ELR (cell line): ENCODE measurements around the gene HMOX2.
A peak's percentile ranks its signal among the peaks of the same experiment; 100 is the strongest.

Source experiments
- DNase-seq: peaks from one replicate; pipeline ENCODE4 v3.0.0-alpha.2; 2015; ENCODE audit warnings: low read depth

HMOX2 gene

GRCh38 chr16:4475880-4476788, at the start of gene HMOX2:
Gene HMOX2 (plus strand): TSS chr16:4476398. CDS start chr16:4505525, 29,127 bp downstream.
- DNase-seq, result peak; percentile 90

GRCh38 chr16:4426722-4427372, 49.4 kb upstream of the HMOX2 start:
- no peak for DNase-seq

GRCh38 chr16:4428500-4428899, 47.7 kb upstream of the HMOX2 start:
- DNase-seq, result no peak

GRCh38 chr16:4431023-4431422, 45.2 kb upstream of the HMOX2 start:
- no peak for DNase-seq

- no peak for DNase-seq
Measured at GRCh38 chr16:4433228-4433627, 43.0 kb upstream of the HMOX2 start.

GRCh38 chr16:4433914-4434787, 42.0 kb upstream of the HMOX2 start:
- DNase-seq, result no peak

GRCh38 chr16:4435337-4436067, 40.7 kb upstream of the HMOX2 start:
- DNase-seq, result no peak

GRCh38 chr16:4437366-4437765, 38.8 kb upstream of the HMOX2 start:
- no peak for DNase-seq

GRCh38 chr16:4442371-4442770, 33.8 kb upstream of the HMOX2 start:
- no peak for DNase-seq

GRCh38 chr16:4443271-4443670, 32.9 kb upstream of the HMOX2 start:
- DNase-seq, result no peak

GRCh38 chr16:4443986-4444385, 32.2 kb upstream of the HMOX2 start:
- no peak for DNase-seq

- DNase-seq, result no peak
Measured at GRCh38 chr16:4450430-4450829, 25.8 kb upstream of the HMOX2 start.

- no peak for DNase-seq
Measured at GRCh38 chr16:4450931-4451519, 25.2 kb upstream of the HMOX2 start.

GRCh38 chr16:4452674-4453073, 23.5 kb upstream of the HMOX2 start:
- no peak for DNase-seq

- DNase-seq, result no peak
Measured at GRCh38 chr16:4454623-4455022, 21.6 kb upstream of the HMOX2 start.

- DNase-seq, result no peak
Measured at GRCh38 chr16:4455081-4455480, 21.1 kb upstream of the HMOX2 start.

- DNase-seq, result no peak
Measured at GRCh38 chr16:4455951-4456350, 20.2 kb upstream of the HMOX2 start.

- no peak for DNase-seq
Measured at GRCh38 chr16:4460936-4461249, 15.3 kb upstream of the HMOX2 start.

GRCh38 chr16:4461250-4462085, 14.7 kb upstream of the HMOX2 start:
- DNase-seq, result peak; percentile 9

GRCh38 chr16:4463522-4464163, 12.6 kb upstream of the HMOX2 start:
- no peak for DNase-seq
